Right cardiac atrium (tissue), 5 donors: ENCODE measurements around the gene LMTK3. TPM values are rescaled to one million over a fixed set of nuclear protein-coding genes. Genes with fewer than 3 reads are reported as not detected.
A peak's percentile ranks its signal among the peaks of the same experiment; 100 is the strongest.

Experiments used
- ATAC-seq, 2 donors: fragments of 200-7000 bp; cut with Tn5 transposase; one replicate each; pipeline versions ENCODE4 v1.8.0 to v1.9.1; 2020; ENCODE audit warnings: moderate library complexity in 2 of 2, mild to moderate bottlenecking in 1 of 2
- DNase-seq, 3 donors: peaks; one replicate each; pipeline ENCODE4 v3.0.0-alpha.2; 2020
- H3K27ac ChIP-seq: one replicate; pipeline ENCODE4 v1.5.1; 2013; ENCODE audit warnings: mild to moderate bottlenecking, low read length, control low read depth, moderate library complexity
- H3K27me3 ChIP-seq: one replicate; pipeline ENCODE4 v1.6.1; 2013; ENCODE audit not compliant: control insufficient read depth, insufficient read depth
- H3K4me1 ChIP-seq: one replicate; pipeline ENCODE4 v1.6.1; 2013; ENCODE audit warnings: low read length; ENCODE audit not compliant: control insufficient read depth, insufficient read depth
- H3K4me3 ChIP-seq: one replicate; pipeline ENCODE4 v1.5.1; 2013; ENCODE audit warnings: low read length, control low read depth
- H3K9me3 ChIP-seq: one replicate; pipeline ENCODE4 v1.6.1; 2013; ENCODE audit warnings: low read length; ENCODE audit not compliant: control insufficient read depth
- WGBS: extraction: QIAGEN DNeasy Blood & Tissue Kit; methylation state at CpG from one replicate; pipeline ENCODE4 v1.1.7; 2013; 5-methylcytosine and 5-hydroxymethylcytosine counted together
- intact Hi-C, 4 donors: fragments of 100-400 bp; cut with DNase I; formaldehyde crosslinking; loops; one replicate each; pipeline versions ENCODE4 v1.11.0 to v1.14.0; 2022 to 2023
- polyA plus RNA-seq: library from polyadenylated mRNA; stranded (reverse); fragments of 200-250 nt; gene quantifications from one replicate; pipeline ENCODE4 v1.2.3, GENCODE V29; 2013
- total RNA-seq, 4 donors: library from RNA; stranded (reverse); fragmentation: NEBNext Ultra II Directional; extraction: Animal tissue kit (Norgen Biotek cat#: 25700); gene quantifications; one replicate each; pipeline ENCODE4 v1.2.1, GENCODE V29; 2021
- donor health status: healthy with polysubstance abuse.
- donor health status: DM: no; HTN: yes; CAD: no.
- donor health status: DM: no; HTN: no; CAD: no.
- donor health status: DM: no; HTN: yes; CAD: no; lungs with severe emphysema.
- donor health status: DM: yes; HTN: yes; CAD: no.

Gene LMTK3
- total and polyA plus RNA-seq, 5 donors: 2.9 to 7.2 (median 4.3) TPM

- DNase-seq (peak in 2 of 3 donors; percentile 5 to 31), ATAC-seq (no peak)
- H3K27me3 ChIP-seq: no peaks in the 10 kb centered on the region
- H3K9me3 ChIP-seq: no peaks in the 10 kb centered on the region
- intact Hi-C loops: loop anchor here in 1 of 4 donors (5.0 kb wide), 1 partner anchor 85 kb away; no protein-coding TSS in a partner anchor
- no peak overlapping the region for H3K4me3 ChIP-seq
- H3K4me1 ChIP-seq: no peaks in the 10 kb centered on the region
- no peak overlapping the region for H3K27ac ChIP-seq
- WGBS: 33% methylated on average over 27 of the region's 27 CpGs
Observed at GRCh38 chr19:48502350-48503018, 9.2 kb downstream of the LMTK3 start.

- intact Hi-C loops: loop anchor here in 1 of 4 donors (5.0 kb wide), 1 partner anchor 86 kb away; no protein-coding TSS in a partner anchor
- no peak overlapping the region for H3K4me3 ChIP-seq
- ATAC-seq (peak; percentile 38 to 55), DNase-seq (peak; percentile 46 to 80 (median 70))
- H3K27ac ChIP-seq: no peak overlapping the region
- H3K27me3 ChIP-seq: no peaks in the 10 kb centered on the region
- 4% methylated on average over 20 of the region's 20 CpGs for WGBS
- no peaks in the 10 kb centered on the region for H3K4me1 ChIP-seq
- no peaks in the 10 kb centered on the region for H3K9me3 ChIP-seq
Observed at GRCh38 chr19:48501494-48502349, 9.9 kb downstream of the LMTK3 start.

GRCh38 chr19:48500830-48501493, 10.7 kb downstream of the LMTK3 start:
- intact Hi-C loops: loop anchor here in 1 of 4 donors (5.0 kb wide), 1 partner anchor 86 kb away; no protein-coding TSS in a partner anchor
- DNase-seq (peak in 2 of 3 donors; percentile 47 to 63), ATAC-seq (no peak)
- no peak overlapping the region for H3K27ac ChIP-seq
- no peaks in the 10 kb centered on the region for H3K9me3 ChIP-seq
- H3K27me3 ChIP-seq: no peaks in the 10 kb centered on the region
- 52% methylated on average over 32 of the region's 32 CpGs for WGBS
- H3K4me1 ChIP-seq: no peaks in the 10 kb centered on the region
- H3K4me3 ChIP-seq: no peak overlapping the region

GRCh38 chr19:48499316-48500090, 12.1 kb downstream of the LMTK3 start:
- Histone ChIP-seq H3K4me3 (no peak overlapping the region), H3K9me3 (no peaks in the 10 kb centered on the region), H3K27me3 (no peaks in the 10 kb centered on the region), H3K27ac (no peak overlapping the region), H3K4me1 (no peaks in the 10 kb centered on the region)
- no peak for ATAC-seq
- 62% methylated on average over 44 of the region's 44 CpGs for WGBS
- peak in 2 of 3 donors; percentile 56 to 74 for DNase-seq
- intact Hi-C loops: loop anchor here in 1 of 4 donors (5.0 kb wide), 1 partner anchor 88 kb away; no protein-coding TSS in a partner anchor

- Histone ChIP-seq H3K27me3 (no peaks in the 10 kb centered on the region), H3K4me3 (no peak overlapping the region), H3K27ac (no peak overlapping the region), H3K4me1 (no peaks in the 10 kb centered on the region), H3K9me3 (no peaks in the 10 kb centered on the region)
- no peak for ATAC-seq
- WGBS: 51% methylated on average over 59 of the region's 59 CpGs
- peak in 2 of 3 donors; percentile 60 to 66 for DNase-seq
- intact Hi-C loops: no loop called here
Observed at GRCh38 chr19:48498595-48499311, 12.9 kb downstream of the LMTK3 start.

- Histone ChIP-seq H3K27ac (no peak overlapping the region), H3K4me1 (no peaks in the 10 kb centered on the region), H3K4me3 (no peak overlapping the region), H3K9me3 (no peaks in the 10 kb centered on the region), H3K27me3 (no peaks in the 10 kb centered on the region)
- intact Hi-C loops: no loop called here
- ATAC-seq (no peak), DNase-seq (peak in 2 of 3 donors; percentile 27 to 41)
- 72% methylated on average over 46 of the region's 46 CpGs for WGBS
Observed at GRCh38 chr19:48497728-48498594, 13.7 kb downstream of the LMTK3 start.

- H3K27ac ChIP-seq: no peak overlapping the region
- H3K4me3 ChIP-seq: no peak overlapping the region
- H3K27me3 ChIP-seq: no peaks in the 10 kb centered on the region
- WGBS: 72% methylated on average over 45 of the region's 45 CpGs
- H3K9me3 ChIP-seq: no peaks in the 10 kb centered on the region
- ATAC-seq: no peak
- H3K4me1 ChIP-seq: no peaks in the 10 kb centered on the region
- peak in 2 of 3 donors; percentile 61 to 71 for DNase-seq
- intact Hi-C loops: no loop called here
Observed at GRCh38 chr19:48496959-48497727, 14.5 kb downstream of the LMTK3 start.

- Histone ChIP-seq H3K27ac (no peak overlapping the region), H3K27me3 (no peaks in the 10 kb centered on the region), H3K9me3 (no peaks in the 10 kb centered on the region), H3K4me3 (no peak overlapping the region), H3K4me1 (no peaks in the 10 kb centered on the region)
- DNase-seq: peak in 2 of 3 donors; percentile 40 to 74
- intact Hi-C loops: no loop called here
- ATAC-seq: no peak
- 56% methylated on average over 6 of the region's 6 CpGs for WGBS
Observed at GRCh38 chr19:48495396-48495795, 16.2 kb downstream of the LMTK3 start.
